Fibroblast of skin of left biceps (primary cell): ENCODE results near the gene TARBP1.

Experiments used
- DNase-seq, 2 experiments: peaks; one replicate each; pipeline ENCODE4 v3.0.0-alpha.2; 2013; ENCODE audit warnings: low read depth in 2 of 2

The TARBP1 gene

GRCh38 chr1:234486858-234487840 is 8.2 kb upstream of the TARBP1 start:
- DNase-seq: no peak

- no peak for DNase-seq
Observed at GRCh38 chr1:234484991-234485739, 6.2 kb upstream of the TARBP1 start.

GRCh38 chr1:234484218-234484617 is 5.2 kb upstream of the TARBP1 start:
- DNase-seq: no peak

- no peak for DNase-seq
Observed at GRCh38 chr1:234481771-234482170, 2.8 kb upstream of the TARBP1 start.

GRCh38 chr1:234479866-234480265 is 887 bp upstream of the TARBP1 start:
- no peak for DNase-seq

GRCh38 chr1:234479310-234479559 is 256 bp upstream of the TARBP1 start:
- DNase-seq: no peak

- DNase-seq: no peak
Observed at GRCh38 chr1:234478152-234478480, 863 bp downstream of the TARBP1 start.

GRCh38 chr1:234477386-234478151 is 1.4 kb downstream of the TARBP1 start:
- no peak for DNase-seq

- no peak for DNase-seq
Observed at GRCh38 chr1:234476172-234476571, 2.8 kb downstream of the TARBP1 start.

- DNase-seq: no peak
Observed at GRCh38 chr1:234475167-234475793, 3.7 kb downstream of the TARBP1 start.

- DNase-seq: no peak
Observed at GRCh38 chr1:234474375-234474774, 4.6 kb downstream of the TARBP1 start.

GRCh38 chr1:234473118-234473517 is 5.9 kb downstream of the TARBP1 start:
- no peak for DNase-seq

- no peak for DNase-seq
Observed at GRCh38 chr1:234469376-234469775, 9.6 kb downstream of the TARBP1 start.

GRCh38 chr1:234468580-234468979 is 10.4 kb downstream of the TARBP1 start:
- DNase-seq: no peak

- DNase-seq: no peak
Observed at GRCh38 chr1:234467821-234468220, 11.2 kb downstream of the TARBP1 start.

- no peak for DNase-seq
Observed at GRCh38 chr1:234466945-234467344, 12.0 kb downstream of the TARBP1 start.

- no peak for DNase-seq
Observed at GRCh38 chr1:234463749-234464148, 15.2 kb downstream of the TARBP1 start.

- no peak for DNase-seq
Observed at GRCh38 chr1:234460652-234461051, 18.3 kb downstream of the TARBP1 start.

- no peak for DNase-seq
Observed at GRCh38 chr1:234458352-234459017, 20.5 kb downstream of the TARBP1 start.

- no peak for DNase-seq
Observed at GRCh38 chr1:234454926-234455325, 24.1 kb downstream of the TARBP1 start.

- DNase-seq: no peak
Observed at GRCh38 chr1:234452406-234452965, 26.5 kb downstream of the TARBP1 start.
